ENCODE data around the gene CABP2.
A peak's percentile ranks its signal among the peaks of the same experiment; 100 is the strongest.

Gene CABP2

GRCh38 chr11:67499808-67500483, 23.3 kb downstream of the CABP2 start:
- DNase-seq (ENCODE audit: insufficient read length) = no peak
- no peak for FAIRE-seq

GRCh38 chr11:67498544-67498972, 24.7 kb downstream of the CABP2 start:
- no peak for FAIRE-seq
- TF ChIP-seq TAF1 (IDR thresholded peaks at IDR 0.05; ENCODE audit: borderline replicate concordance, low read depth, low read length) (no peak), POLR2AphosphoS5 (IDR thresholded peaks at IDR 0.05; ENCODE audit: low read depth, low read length) (no peak), POLR2A (IDR thresholded peaks at IDR 0.05; ENCODE audit: low read depth, low read length) (no peak)
- DNase-seq (ENCODE audit: insufficient read length) = no peak

More at GRCh38 chr11:67499808-67500483, 23.3 kb downstream of the CABP2 start:
- 0 out of 2 replicates have a peak, but pooled peaks have one; percentile 27 for TF ChIP-seq POLR2AphosphoS5 (IDR thresholded peaks at IDR 0.05; ENCODE audit: low read depth, low read length)
- TF ChIP-seq POLR2A (IDR thresholded peaks at IDR 0.05; ENCODE audit: low read depth, low read length) = no peak
- TF ChIP-seq TAF1 (IDR thresholded peaks at IDR 0.05; ENCODE audit: borderline replicate concordance, low read depth, low read length) = no peak

GRCh38 chr11:67497656-67498291, 25.5 kb downstream of the CABP2 start:
- DNase-seq (ENCODE audit: insufficient read length) (no peak), FAIRE-seq (no peak)
- TF ChIP-seq TAF1 (IDR thresholded peaks at IDR 0.05; ENCODE audit: borderline replicate concordance, low read depth, low read length) (no peak), POLR2AphosphoS5 (IDR thresholded peaks at IDR 0.05; ENCODE audit: low read depth, low read length) (no peak), POLR2A (IDR thresholded peaks at IDR 0.05; ENCODE audit: low read depth, low read length) (no peak)

GRCh38 chr11:67496113-67496512, 27.1 kb downstream of the CABP2 start:
- no peak for FAIRE-seq
- no peak for DNase-seq (ENCODE audit: insufficient read length)
- TF ChIP-seq TAF1 (IDR thresholded peaks at IDR 0.05; ENCODE audit: borderline replicate concordance, low read depth, low read length) = no peak
- no peak for TF ChIP-seq POLR2A (IDR thresholded peaks at IDR 0.05; ENCODE audit: low read depth, low read length)
- no peak for TF ChIP-seq POLR2AphosphoS5 (IDR thresholded peaks at IDR 0.05; ENCODE audit: low read depth, low read length)

GRCh38 chr11:67495234-67496005, 27.8 kb downstream of the CABP2 start:
- no peak for TF ChIP-seq TAF1 (IDR thresholded peaks at IDR 0.05; ENCODE audit: borderline replicate concordance, low read depth, low read length)
- no peak for TF ChIP-seq POLR2AphosphoS5 (IDR thresholded peaks at IDR 0.05; ENCODE audit: low read depth, low read length)
- TF ChIP-seq POLR2A (IDR thresholded peaks at IDR 0.05; ENCODE audit: low read depth, low read length) = no peak
- no peak for FAIRE-seq
- DNase-seq (ENCODE audit: insufficient read length) = no peak

GRCh38 chr11:67494371-67495233, 28.6 kb downstream of the CABP2 start:
- DNase-seq (ENCODE audit: insufficient read length) = peak; percentile 32
- FAIRE-seq = no peak
- no peak for TF ChIP-seq POLR2A (IDR thresholded peaks at IDR 0.05; ENCODE audit: low read depth, low read length)
- TF ChIP-seq TAF1 (IDR thresholded peaks at IDR 0.05; ENCODE audit: borderline replicate concordance, low read depth, low read length) = no peak

GRCh38 chr11:67493548-67494370, 29.5 kb downstream of the CABP2 start:
- FAIRE-seq (no peak), DNase-seq (ENCODE audit: insufficient read length) (peak; percentile 17)
- TF ChIP-seq TAF1 (IDR thresholded peaks at IDR 0.05; ENCODE audit: borderline replicate concordance, low read depth, low read length) (no peak), POLR2A (IDR thresholded peaks at IDR 0.05; ENCODE audit: low read depth, low read length) (no peak), POLR2AphosphoS5 (IDR thresholded peaks at IDR 0.05; ENCODE audit: low read depth, low read length) (no peak)

GRCh38 chr11:67492801-67493547, 30.3 kb downstream of the CABP2 start:
- DNase-seq (ENCODE audit: insufficient read length) (peak; percentile 39), FAIRE-seq (no peak)

GRCh38 chr11:67492069-67492727, 31.0 kb downstream of the CABP2 start:
- no peak for FAIRE-seq
- TF ChIP-seq POLR2A (IDR thresholded peaks at IDR 0.05; ENCODE audit: low read depth, low read length) = no peak
- TF ChIP-seq TAF1 (IDR thresholded peaks at IDR 0.05; ENCODE audit: borderline replicate concordance, low read depth, low read length) = no peak
- no peak for TF ChIP-seq POLR2AphosphoS5 (IDR thresholded peaks at IDR 0.05; ENCODE audit: low read depth, low read length)
- DNase-seq (ENCODE audit: insufficient read length) = peak; percentile 12

More at GRCh38 chr11:67492801-67493547, 30.3 kb downstream of the CABP2 start:
- TF ChIP-seq POLR2A (IDR thresholded peaks at IDR 0.05; ENCODE audit: low read depth, low read length) (no peak; the same call in 1 of the 2 replicates), POLR2AphosphoS5 (IDR thresholded peaks at IDR 0.05; ENCODE audit: low read depth, low read length) (no peak), TAF1 (IDR thresholded peaks at IDR 0.05; ENCODE audit: borderline replicate concordance, low read depth, low read length) (no peak)
